ENCODE measurements around the gene MATCAP1.

Gene MATCAP1

GRCh38 chr16:67208154-67208896 lies 24.6 kb upstream of the MATCAP1 start:
- no peak for DNase-seq (ENCODE audit: low read depth in 2 of 2)

GRCh38 chr16:67207249-67208091 lies 23.7 kb upstream of the MATCAP1 start:
- DNase-seq (ENCODE audit: low read depth in 2 of 2), result no peak

GRCh38 chr16:67206838-67207248 lies 23.1 kb upstream of the MATCAP1 start:
- no peak for DNase-seq (ENCODE audit: low read depth in 2 of 2)

GRCh38 chr16:67206129-67206837 lies 22.5 kb upstream of the MATCAP1 start:
- DNase-seq (ENCODE audit: low read depth in 2 of 2), result no peak

- no peak for DNase-seq (ENCODE audit: low read depth in 2 of 2)
Observed at GRCh38 chr16:67204076-67204475, 20.3 kb upstream of the MATCAP1 start.

- no peak for DNase-seq (ENCODE audit: low read depth in 2 of 2)
Observed at GRCh38 chr16:67202956-67203493, 19.3 kb upstream of the MATCAP1 start.

GRCh38 chr16:67202426-67202825 lies 18.7 kb upstream of the MATCAP1 start:
- no peak for DNase-seq (ENCODE audit: low read depth in 2 of 2)

GRCh38 chr16:67201411-67202345 lies 17.9 kb upstream of the MATCAP1 start:
- DNase-seq (ENCODE audit: low read depth in 2 of 2), result no peak

GRCh38 chr16:67200491-67200890 lies 16.7 kb upstream of the MATCAP1 start:
- DNase-seq (ENCODE audit: low read depth in 2 of 2), result no peak

GRCh38 chr16:67199808-67200198 lies 16.0 kb upstream of the MATCAP1 start:
- DNase-seq (ENCODE audit: low read depth in 2 of 2), result no peak

- no peak for DNase-seq (ENCODE audit: low read depth in 2 of 2)
Observed at GRCh38 chr16:67199011-67199807, 15.4 kb upstream of the MATCAP1 start, which contains the start of gene ELMO3. Gene ELMO3 (plus strand): TSS chr16:67199131. CDS start chr16:67199327, 196 bp downstream.

GRCh38 chr16:67198238-67198734 lies 14.5 kb upstream of the MATCAP1 start:
- DNase-seq (ENCODE audit: low read depth in 2 of 2), result no peak

GRCh38 chr16:67197704-67198103 lies 13.9 kb upstream of the MATCAP1 start:
- DNase-seq (ENCODE audit: low read depth in 2 of 2), result no peak

- no peak for DNase-seq (ENCODE audit: low read depth in 2 of 2)
Observed at GRCh38 chr16:67196881-67197280, 13.1 kb upstream of the MATCAP1 start.

- DNase-seq (ENCODE audit: low read depth in 2 of 2), result no peak
Observed at GRCh38 chr16:67195676-67196075, 11.9 kb upstream of the MATCAP1 start.

GRCh38 chr16:67194260-67194659 lies 10.5 kb upstream of the MATCAP1 start:
- DNase-seq (ENCODE audit: low read depth in 2 of 2), result no peak

GRCh38 chr16:67193536-67193935 lies 9.8 kb upstream of the MATCAP1 start:
- no peak for DNase-seq (ENCODE audit: low read depth in 2 of 2)

- DNase-seq (ENCODE audit: low read depth in 2 of 2), result no peak
Observed at GRCh38 chr16:67192781-67193361, 9.1 kb upstream of the MATCAP1 start.

GRCh38 chr16:67191995-67192681 lies 8.4 kb upstream of the MATCAP1 start, which contains the start of gene E2F4:
Gene E2F4 (plus strand): TSS chr16:67192155. CDS start chr16:67192228, 73 bp downstream.
- peak; percentile 77 to 80 for DNase-seq (ENCODE audit: low read depth in 2 of 2)
